ENCODE data around the gene OSCAR.

GRCh38 chr19:54045771-54046170, 54.8 kb downstream of the OSCAR start:
- no peak for TF ChIP-seq CTCF (IDR thresholded peaks at IDR 0.05)
- no peak for TF ChIP-seq POLR2A (IDR thresholded peaks at IDR 0.05)

Measured in uterus (tissue), 2 donors.